HG03469 (cell line): ENCODE measurements around the gene GALNT9.
"Not testable (repeated sequence)": the region's sequence is repeated elsewhere in the genome, so short reads cannot be mapped to it uniquely, and the experiment has no call there.

Source experiments
- ATAC-seq: cut with Tn5 transposase; IDR thresholded peaks from one replicate; pipeline ENCODE4 v1.9.1; 2021; ENCODE audit warnings: mild to moderate bottlenecking, moderate library complexity, moderate number of reproducible peaks; ENCODE audit not compliant: unreplicated experiment

GALNT9 gene

DNA sequence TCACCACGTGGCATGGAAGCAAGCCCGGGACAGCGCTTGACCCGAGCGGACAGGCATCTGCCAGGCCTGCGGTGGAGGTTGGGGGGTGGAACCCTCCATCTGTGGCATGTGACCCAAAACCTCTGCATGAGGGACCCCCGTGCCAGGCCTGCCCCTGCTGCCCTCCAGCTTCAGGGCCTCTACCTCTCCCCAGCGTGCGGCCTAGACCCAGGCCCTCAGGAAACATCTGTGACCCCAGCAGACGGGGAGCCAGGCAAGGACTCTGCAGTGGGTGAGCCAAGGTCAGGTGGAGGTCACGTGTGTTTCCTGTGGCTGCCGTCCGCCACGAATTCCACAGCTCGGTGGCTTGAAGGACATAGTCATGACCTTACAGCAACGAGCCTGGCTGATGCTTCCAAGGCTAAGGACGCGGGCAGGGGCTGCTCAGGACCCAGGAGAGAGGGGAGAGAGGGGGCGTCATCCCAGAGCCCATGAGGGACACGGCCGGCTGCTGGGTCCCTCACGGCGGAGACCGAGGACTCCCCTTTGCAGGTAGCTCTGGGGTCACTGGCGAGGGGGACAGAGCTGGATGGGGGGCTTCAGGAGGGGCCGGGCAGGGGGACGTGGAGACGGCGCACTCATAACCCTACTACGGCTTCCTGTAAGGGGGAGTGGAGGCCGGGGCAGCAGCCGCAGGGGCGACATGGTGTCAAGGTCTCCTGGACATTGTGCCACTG lies 91.5 kb downstream of the GALNT9 start:
- no peak for ATAC-seq

DNA sequence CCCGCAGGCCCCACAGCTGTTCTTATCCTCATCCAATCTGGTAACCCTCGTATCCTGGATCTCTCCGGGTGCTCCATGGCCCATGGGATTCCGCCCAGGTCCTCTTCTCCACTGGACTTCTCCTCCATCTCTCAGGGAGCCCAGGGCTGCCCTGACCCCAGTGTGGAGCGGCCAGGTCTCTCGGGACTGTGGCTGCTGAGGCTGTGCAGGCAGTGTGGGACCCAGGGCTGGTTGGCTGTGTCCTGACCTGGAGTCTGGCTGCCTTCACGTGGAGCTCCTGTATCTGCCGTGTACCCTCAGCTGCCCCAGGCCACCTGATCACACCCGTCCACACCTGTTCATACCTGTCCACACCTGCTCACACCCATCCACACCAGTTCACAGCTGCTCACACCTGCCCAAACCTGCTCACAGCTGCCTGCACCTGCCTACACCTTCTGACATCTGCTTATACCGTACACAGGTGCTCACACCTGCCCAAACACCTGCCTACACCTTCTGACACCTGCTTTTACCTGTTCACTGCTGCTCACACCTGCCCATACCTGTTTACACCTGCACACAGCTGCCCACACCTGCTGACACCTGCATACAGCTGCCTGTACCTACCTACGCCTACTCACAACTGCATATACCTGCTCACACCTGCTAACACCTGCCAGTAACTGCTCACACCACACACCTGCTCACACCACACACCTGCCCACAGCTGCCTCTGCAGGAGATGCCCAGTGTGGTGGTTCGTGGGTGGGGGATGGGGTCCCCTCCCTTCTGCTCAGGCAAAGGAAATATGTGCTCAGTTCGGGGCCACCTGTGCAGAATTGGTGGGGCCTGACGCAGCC lies 92.2 kb downstream of the GALNT9 start:
- ATAC-seq: no peak

GRCh38 chr12:132236129-132236929 lies 93.1 kb downstream of the GALNT9 start:
- no peak for ATAC-seq

- no peak for ATAC-seq
These were observed 94.1 kb downstream of the GALNT9 start for GRCh38 chr12:132235116-132235820.

- ATAC-seq: no peak
These were observed 99.0 kb downstream of the GALNT9 start for GRCh38 chr12:132230381-132230780.

GRCh38 chr12:132229926-132230325 lies 99.5 kb downstream of the GALNT9 start:
- no peak for ATAC-seq

DNA sequence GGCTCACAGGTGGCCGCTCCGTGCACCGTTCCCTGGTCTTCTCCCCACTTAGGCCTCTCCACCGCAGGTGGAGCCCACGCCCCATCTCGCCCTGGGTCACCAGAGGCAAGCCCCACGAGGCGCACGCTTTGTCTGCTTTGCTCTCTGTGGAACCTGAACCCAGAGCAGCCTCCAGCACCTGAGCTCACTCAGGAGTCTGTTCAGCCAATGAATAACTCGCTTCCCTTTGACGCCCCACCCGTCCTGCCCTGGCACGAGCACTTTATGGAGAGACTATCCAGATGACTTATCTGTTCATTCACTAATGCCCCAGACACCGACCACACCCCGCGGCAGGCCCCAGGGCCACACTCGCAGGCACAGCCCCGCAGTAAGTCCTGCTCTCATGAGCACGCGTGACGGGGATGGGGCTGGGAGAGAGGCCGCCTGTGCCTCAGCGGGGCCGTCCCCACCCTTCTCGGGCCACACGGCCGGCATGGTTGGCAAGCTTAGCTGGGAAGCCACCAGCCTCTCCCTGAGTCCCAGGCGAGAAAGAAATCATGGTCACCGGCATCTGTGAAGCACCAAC lies 100.1 kb downstream of the GALNT9 start:
- ATAC-seq: no peak

GRCh38 chr12:132228476-132229192 lies 100.8 kb downstream of the GALNT9 start:
- no peak for ATAC-seq

GRCh38 chr12:132227782-132228475 lies 101.5 kb downstream of the GALNT9 start:
- ATAC-seq: no peak

DNA sequence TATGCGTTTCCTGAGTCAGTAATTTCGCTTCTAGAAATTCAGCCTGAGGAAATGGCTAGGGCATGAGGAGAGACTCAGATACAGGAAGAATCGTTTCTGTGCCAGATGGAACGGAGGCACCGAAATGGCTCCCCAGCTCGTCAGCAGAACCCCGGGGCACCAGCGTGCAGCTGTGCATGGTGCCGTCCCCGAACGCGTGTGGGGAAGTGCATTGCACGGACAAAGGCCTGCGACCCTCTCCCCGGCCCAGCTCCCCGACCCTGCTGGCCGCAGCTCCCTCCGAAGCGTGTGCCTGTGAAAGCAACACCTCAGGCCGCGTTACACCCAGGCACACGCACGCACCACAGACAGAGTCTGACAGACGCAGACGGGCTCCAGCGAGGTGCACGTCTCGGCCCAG lies 102.3 kb downstream of the GALNT9 start:
- ATAC-seq: no peak

DNA sequence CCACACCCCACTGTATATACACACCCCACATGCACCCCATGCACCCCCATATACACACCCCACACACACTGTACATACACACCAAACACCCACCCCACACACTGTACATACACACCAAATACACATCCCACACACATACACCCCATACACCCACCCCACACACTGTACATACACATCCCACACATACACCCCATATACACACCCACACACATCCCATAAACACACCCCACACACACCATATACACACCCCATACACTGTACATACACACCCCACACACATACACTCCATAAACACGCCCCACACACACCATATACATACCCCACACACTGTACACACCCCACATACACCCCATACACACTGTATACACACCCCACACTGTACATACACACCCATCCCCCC lies 102.8 kb downstream of the GALNT9 start:
- no peak for ATAC-seq

DNA sequence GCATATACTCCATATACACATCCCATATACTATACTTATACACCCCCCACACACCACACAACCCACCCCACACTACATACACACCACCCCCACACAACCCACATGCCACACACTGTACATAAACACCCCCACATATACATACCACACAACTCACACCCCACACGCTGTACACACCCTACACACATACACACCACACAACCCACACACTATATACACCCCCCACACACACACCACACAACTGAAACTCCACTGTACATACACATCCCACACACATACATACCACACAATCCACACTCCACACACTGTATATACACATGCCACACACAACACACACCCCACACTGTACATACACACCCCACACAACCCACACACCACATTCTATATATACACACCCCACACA lies 104.2 kb downstream of the GALNT9 start:
- ATAC-seq: no peak

DNA sequence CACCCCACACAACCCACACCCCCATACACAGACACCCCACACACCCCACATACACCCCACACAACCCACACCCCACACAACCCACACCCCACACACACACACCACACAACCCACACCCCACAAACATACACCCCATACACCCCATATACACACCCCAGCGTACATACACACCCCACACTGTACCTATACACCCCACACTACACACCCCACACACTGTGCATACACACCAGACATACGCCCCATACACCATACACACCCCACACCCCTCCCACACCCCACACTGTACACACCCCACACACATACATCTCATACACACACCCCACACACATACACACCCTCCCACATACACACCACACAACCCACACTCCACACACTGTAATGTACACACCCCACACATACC lies 104.9 kb downstream of the GALNT9 start:
- no peak for ATAC-seq

DNA sequence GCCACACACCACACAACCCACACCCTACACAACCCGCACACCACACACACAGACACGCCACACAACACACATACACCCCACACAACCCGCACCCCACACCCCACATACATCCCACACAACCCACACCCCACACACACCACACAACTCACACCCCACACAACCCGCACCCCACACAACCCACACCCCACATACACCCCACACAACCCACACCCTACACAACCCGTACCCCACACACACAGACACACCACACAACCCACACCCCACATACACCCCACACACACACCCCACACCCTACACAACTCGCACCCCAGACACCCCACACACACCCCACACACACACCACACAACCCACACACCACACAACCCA lies 106.6 kb downstream of the GALNT9 start:
- ATAC-seq: no peak

GRCh38 chr12:132222096-132222807 lies 107.1 kb downstream of the GALNT9 start:
- no peak for ATAC-seq

DNA sequence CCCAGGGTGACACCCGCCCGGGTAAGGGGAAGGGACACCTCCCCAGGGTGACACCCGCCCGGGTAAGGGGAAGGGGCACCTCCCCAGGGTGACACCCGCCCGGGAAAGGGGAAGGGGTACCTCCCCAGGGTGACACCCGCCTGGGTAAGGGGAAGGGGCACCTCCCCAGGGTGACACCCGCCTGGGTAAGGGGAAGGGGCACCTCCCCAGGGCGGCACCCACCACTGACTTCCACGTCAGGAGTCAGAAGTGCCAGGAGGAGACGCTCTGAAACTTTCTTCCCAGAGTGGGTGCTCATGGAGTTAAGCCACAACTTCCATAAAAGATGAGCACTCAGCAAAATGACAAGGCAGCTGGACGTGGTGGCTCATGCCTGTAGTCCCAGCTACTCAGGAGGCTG lies 109.6 kb downstream of the GALNT9 start:
- ATAC-seq: not testable (repeated sequence)

DNA sequence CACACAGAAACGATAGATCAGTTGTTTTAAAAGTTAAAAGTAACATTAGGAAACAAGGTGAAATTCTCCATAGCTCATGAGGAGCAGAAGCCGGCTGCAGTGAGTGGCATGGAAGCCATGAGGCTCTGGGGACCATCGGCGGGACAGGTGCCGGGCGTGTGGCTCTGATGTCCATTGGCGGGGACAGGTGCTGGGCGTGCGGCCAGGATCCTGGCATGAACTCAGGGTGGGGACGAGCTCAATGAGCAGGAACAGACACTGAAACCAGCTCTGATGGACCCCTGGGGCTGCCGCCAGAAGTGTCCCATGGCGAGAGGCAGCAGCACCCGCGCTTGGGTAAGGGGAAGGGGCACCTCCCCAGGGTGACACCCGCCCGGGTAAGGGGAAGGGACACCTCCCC lies 110.1 kb downstream of the GALNT9 start:
- ATAC-seq: no peak

DNA sequence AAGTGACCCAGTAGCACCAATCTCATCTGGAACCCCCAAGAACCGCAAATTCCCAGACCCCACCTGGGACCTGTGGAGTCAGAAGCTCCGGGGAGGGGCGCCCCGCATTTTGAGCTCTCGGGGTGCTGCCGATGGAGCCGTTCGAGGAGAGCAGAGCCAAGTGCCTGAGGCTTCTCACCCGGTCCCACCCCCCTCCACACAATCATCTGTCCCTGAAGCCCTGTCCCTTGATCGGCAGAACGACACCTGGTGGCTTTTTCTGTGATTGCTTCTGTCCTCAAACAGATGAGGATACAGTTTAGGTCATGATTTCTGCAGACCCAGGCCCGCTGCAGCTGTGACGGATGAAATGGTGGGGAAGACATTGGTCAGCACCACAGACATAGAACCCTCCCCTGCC lies 110.5 kb downstream of the GALNT9 start:
- no peak for ATAC-seq

DNA sequence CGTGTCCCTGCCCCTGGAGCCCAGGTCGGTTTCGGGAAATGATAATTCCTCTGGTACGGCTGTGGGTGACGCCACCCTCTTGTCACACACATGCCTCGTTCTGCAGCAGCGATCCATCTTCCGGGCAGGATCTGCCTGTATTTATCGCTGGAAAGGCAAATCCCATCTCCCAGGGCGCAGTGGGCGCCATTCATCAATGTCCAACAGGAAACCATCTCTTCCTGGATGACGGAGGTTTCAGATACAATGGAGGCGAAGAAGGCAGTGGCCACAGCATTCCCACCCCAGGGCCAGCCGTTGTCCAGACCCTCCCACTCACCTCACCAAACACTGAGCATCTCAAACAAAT lies 110.9 kb downstream of the GALNT9 start:
- no peak for ATAC-seq
